ENCODE results near the gene ZNF827.

- TF ChIP-seq CTCF (IDR thresholded peaks at IDR 0.05) = no peak
- TF ChIP-seq POLR2A (IDR thresholded peaks at IDR 0.05) = no peak
These were observed 21.4 kb upstream of the ZNF827 start for GRCh38 chr4:145960012-145960411.
